PC-9 (cell line): ENCODE results near the gene PGK2. TPM values are rescaled to one million over a fixed set of nuclear protein-coding genes. Genes with fewer than 3 reads are reported as not detected.

Experiments used
- BruUV-seq: library from RNA; stranded (reverse); fragments of 400-500 nt; replicated peaks from 2 replicates; lab custom pipeline; 2021; lab: Mats Ljungman, UMichigan
- CTCF ChIA-PET: fragments of 300-600 bp; sonication (Branson Sonifier 250); formaldehyde crosslinking; loops from one replicate; lab custom pipeline; 2022; ENCODE audit warnings: antibody characterized with exemption; lab: Charles Lee
- POLR2A ChIA-PET: fragments of 300-600 bp; sonication (Branson Sonifier 250); formaldehyde crosslinking; loops from one replicate; lab custom pipeline; 2022; ENCODE audit warnings: antibody characterized with exemption; ENCODE audit not compliant: unreplicated experiment; lab: Charles Lee
- DNase-seq, 2 experiments: peaks; one replicate each; pipeline versions ENCODE4 v3.0.0 to v3.0.0-alpha.2; 2015 to 2022; ENCODE audit warnings: mixed read lengths in 1 of 2
- H2AFZ ChIP-seq: fragments of 200-600 bp; sonication (generic); 2 replicates; pipeline ENCODE4 v1.8.1; 2017; ENCODE audit warnings: antibody characterized with exemption
- H3F3A ChIP-seq: fragments of 200-600 bp; sonication (generic); 2 replicates; pipeline ENCODE4 v1.8.1; 2017; ENCODE audit warnings: antibody characterized with exemption, mild to moderate bottlenecking, low read depth; ENCODE audit not compliant: insufficient read depth
- H3K27ac ChIP-seq: fragments of 200-600 bp; sonication (generic); 2 replicates; pipeline ENCODE4 v1.6.1; 2016; ENCODE audit warnings: mixed run types
- H3K27me3 ChIP-seq: fragments of 200-600 bp; sonication (generic); 2 replicates; pipeline ENCODE4 v1.6.1; 2016; ENCODE audit warnings: low read depth, mixed run types; ENCODE audit not compliant: insufficient read depth
- H3K36me3 ChIP-seq: fragments of 200-600 bp; sonication (generic); 2 replicates; pipeline ENCODE4 v1.6.1; 2016; ENCODE audit warnings: low read depth, mixed run types
- H3K4me1 ChIP-seq: fragments of 200-600 bp; sonication (generic); replicated peaks from 2 replicates; pipeline ENCODE4 v1.6.1; 2016; ENCODE audit warnings: mixed run types; ENCODE audit not compliant: insufficient read depth
- H3K4me2 ChIP-seq: fragments of 200-600 bp; sonication (generic); 2 replicates; pipeline ENCODE4 v1.6.1; 2017; ENCODE audit warnings: mixed run types
- H3K4me3 ChIP-seq: fragments of 200-600 bp; sonication (generic); 2 replicates; pipeline ENCODE4 v1.6.1; 2016; ENCODE audit warnings: mixed run types
- H3K79me2 ChIP-seq: fragments of 200-600 bp; sonication (generic); 2 replicates; pipeline ENCODE4 v1.6.1; 2017; ENCODE audit warnings: low read depth, mixed run types
- H3K9me2 ChIP-seq: fragments of 200-600 bp; sonication (generic); 2 replicates; pipeline ENCODE4 v1.8.1; 2017; ENCODE audit warnings: mild to moderate bottlenecking; ENCODE audit not compliant: insufficient read depth
- H3K9me3 ChIP-seq: fragments of 200-600 bp; sonication (generic); 2 replicates; pipeline ENCODE4 v1.8.1; 2016; ENCODE audit warnings: low read depth; ENCODE audit not compliant: insufficient read depth
- H4K20me1 ChIP-seq: fragments of 200-600 bp; sonication (generic); 2 replicates; pipeline ENCODE4 v1.8.1; 2017; ENCODE audit not compliant: insufficient read depth
- CTCF ChIP-seq: fragments of 200-600 bp; sonication (generic); conservative IDR thresholded peaks from 2 replicates; pipeline ENCODE4 v1.6.1; 2017; ENCODE audit warnings: mixed run types, antibody characterized with exemption, mild to moderate bottlenecking, moderate library complexity
- EZH2 ChIP-seq: fragments of 200-600 bp; sonication (generic); IDR thresholded peaks from 2 replicates; pipeline ENCODE4 v1.8.0; 2017; ENCODE audit warnings: antibody characterized with exemption, low read depth
- intact Hi-C: fragments of 100-400 bp; cut with micrococcal nuclease; formaldehyde crosslinking; loops from one replicate; pipeline ENCODE4 v1.10.0; 2022; ENCODE audit not compliant: unreplicated experiment
- total RNA-seq: library from RNA; stranded (reverse); gene quantifications from 2 replicates; pipeline ENCODE4 v1.2.3, GENCODE V29; 2021

Gene PGK2
- total RNA-seq, 1 experiment from 2014 or later = not detected

DNA sequence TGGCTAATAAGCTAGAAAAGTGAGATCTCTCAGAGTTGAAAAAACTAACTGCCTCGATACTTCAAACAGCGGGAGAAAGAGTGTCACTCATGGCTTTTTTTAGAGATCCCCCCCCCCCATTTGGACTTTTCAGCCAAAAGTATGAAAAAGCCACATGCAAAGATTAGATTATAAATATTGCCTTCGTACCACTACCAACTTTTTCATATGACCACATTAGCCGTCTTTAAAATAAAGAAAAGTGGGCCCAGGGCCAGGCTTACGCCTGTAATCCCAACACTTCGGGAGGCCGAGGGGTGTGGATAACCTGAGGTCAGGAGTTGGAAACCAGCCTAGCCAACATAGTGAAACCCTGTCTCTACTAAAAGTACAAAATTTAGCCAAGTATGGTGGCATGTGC lies 4.4 kb downstream of the PGK2 start:
- no peaks in the 10 kb centered on the region for H3K9me3 ChIP-seq
- H3K36me3 ChIP-seq = no peaks in the 10 kb centered on the region
- POLR2A ChIA-PET = no interaction called here
- CTCF ChIA-PET = no interaction called here
- no TSS peak for BruUV-seq
- intact Hi-C loops = no loop called here
- H3K79me2 ChIP-seq = no peaks in the 10 kb centered on the region
- H2AFZ ChIP-seq = no peak overlapping the region
- no peak overlapping the region for H3K4me2 ChIP-seq
- H3K27me3 ChIP-seq = no peaks in the 10 kb centered on the region
- no peaks in the 10 kb centered on the region for H3F3A ChIP-seq
- TF ChIP-seq EZH2 (no peak), CTCF (no peak)
- H3K4me3 ChIP-seq = no peak overlapping the region
- H3K9me2 ChIP-seq = peaks cover 1% of the 10 kb centered on the region; the same call in 1 of the 2 replicates
- DNase-seq = no peak
- H4K20me1 ChIP-seq = no peaks in the 10 kb centered on the region
- no peaks in the 10 kb centered on the region for H3K4me1 ChIP-seq
- H3K27ac ChIP-seq = no peak overlapping the region

GRCh38 chr6:49782293-49782692 lies 4.8 kb downstream of the PGK2 start:
- intact Hi-C loops = no loop called here
- no peaks in the 10 kb centered on the region for H3K9me2 ChIP-seq
- no peaks in the 10 kb centered on the region for H3K27me3 ChIP-seq
- H4K20me1 ChIP-seq = no peaks in the 10 kb centered on the region
- TF ChIP-seq CTCF (no peak), EZH2 (no peak)
- no peaks in the 10 kb centered on the region for H3K4me1 ChIP-seq
- no peak overlapping the region for H2AFZ ChIP-seq
- BruUV-seq = no TSS peak
- ChIA-PET CTCF (no interaction called here), POLR2A (no interaction called here)
- no peak overlapping the region for H3K27ac ChIP-seq
- H3K4me3 ChIP-seq = no peak overlapping the region
- no peaks in the 10 kb centered on the region for H3K36me3 ChIP-seq
- H3K9me3 ChIP-seq = no peaks in the 10 kb centered on the region
- H3K4me2 ChIP-seq = no peak overlapping the region
- H3K79me2 ChIP-seq = no peaks in the 10 kb centered on the region
- no peak for DNase-seq
- no peaks in the 10 kb centered on the region for H3F3A ChIP-seq

- Histone ChIP-seq H3K79me2 (no peaks in the 10 kb centered on the region), H3K4me1 (no peaks in the 10 kb centered on the region), H3K27ac (no peak overlapping the region), H4K20me1 (no peaks in the 10 kb centered on the region), H3F3A (no peaks in the 10 kb centered on the region), H3K27me3 (no peaks in the 10 kb centered on the region), H3K4me3 (no peak overlapping the region), H2AFZ (no peak overlapping the region), H3K36me3 (no peaks in the 10 kb centered on the region), H3K9me3 (no peaks in the 10 kb centered on the region), H3K4me2 (no peak overlapping the region), H3K9me2 (peaks cover 4% of the 10 kb centered on the region; the same call in 1 of the 2 replicates)
- TF ChIP-seq CTCF = no peak
- TF ChIP-seq EZH2 = no peak
- no TSS peak for BruUV-seq
- no peak for DNase-seq
- POLR2A ChIA-PET = no interaction called here
- CTCF ChIA-PET = no interaction called here
- intact Hi-C loops = no loop called here
Observed at GRCh38 chr6:49776444-49776843, 10.6 kb downstream of the PGK2 start.
